Measurements from ENCODE around the gene CDH4. TPM values are rescaled to one million over a fixed set of nuclear protein-coding genes. Genes with fewer than 3 reads are reported as not detected.

CDH4 gene
- total and polyA plus RNA-seq, 2 donors (not counting 3 experiments of a cell fraction or from before 2014, with no cell fraction given): 0.17 to 0.51 TPM

DNA sequence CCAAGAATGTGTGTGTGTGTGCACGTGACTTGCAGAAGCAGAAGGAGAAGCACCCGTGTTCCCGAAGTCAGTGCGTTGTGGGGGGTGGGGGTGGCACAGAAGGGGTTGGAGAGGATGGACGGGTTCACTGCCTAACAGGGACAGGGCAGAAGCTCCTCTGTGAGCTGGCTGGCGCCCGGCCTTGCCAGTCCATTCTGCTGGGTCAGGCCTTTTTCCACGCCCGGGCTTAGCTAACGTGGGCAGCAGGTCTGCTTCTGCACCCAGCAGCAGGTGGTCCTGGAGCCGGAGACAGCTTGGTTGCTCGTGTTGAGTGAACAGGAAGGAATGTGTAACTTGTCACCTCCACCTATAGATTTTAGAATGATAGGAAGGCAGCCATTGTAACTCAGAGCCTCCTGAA lies 374.4 kb downstream of the CDH4 start:
- no peak overlapping the region for H3K27ac ChIP-seq (ENCODE audit: insufficient read depth, low read depth, low read length)
- ChIA-PET POLR2A (no interaction called here), CTCF (no interaction called here)
- no peaks in the 10 kb centered on the region for H3K9me1 ChIP-seq (replicated peaks; ENCODE audit: control insufficient read depth, extremely low read depth, insufficient read depth, low read length)
- no peak for DNase-seq (ENCODE audit: low read depth, low spot score)
- H3K9me3 ChIP-seq (replicated peaks; ENCODE audit: control insufficient read depth, insufficient read depth, low read length): peaks cover 8% of the 10 kb centered on the region
- no peak overlapping the region for H3K4me2 ChIP-seq (ENCODE audit: insufficient read depth, low read length)
- no peak overlapping the region for H3K4me3 ChIP-seq (replicated peaks in 1 of 3; ENCODE audit: insufficient read depth in 1 of 3, low read depth in 1 of 3, low read length in 3 of 3)
- H4K20me1 ChIP-seq (replicated peaks; ENCODE audit: control insufficient read depth, extremely low read depth, insufficient read depth, low read length): no peaks in the 10 kb centered on the region
- no peak overlapping the region for H3K9ac ChIP-seq (replicated peaks; ENCODE audit: extremely low read depth, insufficient read depth, low read length)
- H3K27me3 ChIP-seq (ENCODE audit: control insufficient read depth in 2 of 2, insufficient read depth in 2 of 2, low read length in 2 of 2): no peaks in the 10 kb centered on the region
- no peaks in the 10 kb centered on the region for H3K36me3 ChIP-seq (ENCODE audit: control insufficient read depth in 2 of 2, extremely low read depth in 1 of 2, insufficient read depth in 2 of 2, low read length in 2 of 2)
- intact Hi-C loops (cut with micrococcal nuclease) (no loop called here), dilution Hi-C loops (cut with MboI; ENCODE audit: extremely low pct_ligation_motif_present, low sequenced_read_pairs) (no loop called here)
- no TSS peak for BruUV-seq (replicated peaks)
- H2AFZ ChIP-seq (ENCODE audit: low read depth, low read length): no peak overlapping the region
- no peak for TF ChIP-seq POLR2AphosphoS5 (IDR thresholded peaks at IDR 0.05; ENCODE audit: insufficient read depth, low read depth, low read length)
- TF ChIP-seq EZH2 (IDR thresholded peaks at IDR 0.05; ENCODE audit: borderline replicate concordance, low read depth, low read length, severe bottlenecking): no peak
- no peak for TF ChIP-seq MYC (IDR thresholded peaks at IDR 0.05; ENCODE audit: low read depth, low read length)
- TF ChIP-seq JUN (IDR thresholded peaks at IDR 0.05; ENCODE audit: borderline replicate concordance, insufficient read depth, insufficient read length, low read depth): no peak
- TF ChIP-seq, protein P1, sequence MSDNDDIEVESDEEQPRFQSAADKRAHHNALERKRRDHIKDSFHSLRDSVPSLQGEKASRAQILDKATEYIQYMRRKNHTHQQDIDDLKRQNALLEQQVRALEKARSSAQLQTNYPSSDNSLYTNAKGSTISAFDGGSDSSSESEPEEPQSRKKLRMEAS (IDR thresholded peaks at IDR 0.05; ENCODE audit: insufficient read depth, insufficient read length): no peak
- no peak for TF ChIP-seq FOS (IDR thresholded peaks at IDR 0.05; ENCODE audit: borderline replicate concordance, insufficient read depth, low read length)
- no peak for TF ChIP-seq GATA2 (IDR thresholded peaks at IDR 0.05; ENCODE audit: insufficient read depth, insufficient read length, low read depth, low read length)
- no peak for TF ChIP-seq POLR2A (IDR thresholded peaks at IDR 0.05; ENCODE audit: low read depth, low read length)
- TF ChIP-seq, protein P2, sequence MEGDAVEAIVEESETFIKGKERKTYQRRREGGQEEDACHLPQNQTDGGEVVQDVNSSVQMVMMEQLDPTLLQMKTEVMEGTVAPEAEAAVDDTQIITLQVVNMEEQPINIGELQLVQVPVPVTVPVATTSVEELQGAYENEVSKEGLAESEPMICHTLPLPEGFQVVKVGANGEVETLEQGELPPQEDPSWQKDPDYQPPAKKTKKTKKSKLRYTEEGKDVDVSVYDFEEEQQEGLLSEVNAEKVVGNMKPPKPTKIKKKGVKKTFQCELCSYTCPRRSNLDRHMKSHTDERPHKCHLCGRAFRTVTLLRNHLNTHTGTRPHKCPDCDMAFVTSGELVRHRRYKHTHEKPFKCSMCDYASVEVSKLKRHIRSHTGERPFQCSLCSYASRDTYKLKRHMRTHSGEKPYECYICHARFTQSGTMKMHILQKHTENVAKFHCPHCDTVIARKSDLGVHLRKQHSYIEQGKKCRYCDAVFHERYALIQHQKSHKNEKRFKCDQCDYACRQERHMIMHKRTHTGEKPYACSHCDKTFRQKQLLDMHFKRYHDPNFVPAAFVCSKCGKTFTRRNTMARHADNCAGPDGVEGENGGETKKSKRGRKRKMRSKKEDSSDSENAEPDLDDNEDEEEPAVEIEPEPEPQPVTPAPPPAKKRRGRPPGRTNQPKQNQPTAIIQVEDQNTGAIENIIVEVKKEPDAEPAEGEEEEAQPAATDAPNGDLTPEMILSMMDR (IDR thresholded peaks at IDR 0.05; ENCODE audit: extremely low read depth in 1 of 2, insufficient read depth in 1 of 2, low read depth in 1 of 2, low read length in 2 of 2): no peak
- no peaks in the 10 kb centered on the region for H3K79me2 ChIP-seq (ENCODE audit: control insufficient read depth, insufficient read depth, low read length)
- FAIRE-seq: no peak
- no peaks in the 10 kb centered on the region for H3K4me1 ChIP-seq (ENCODE audit: control insufficient read depth, extremely low read depth, insufficient read depth, low read length)

All from endothelial cell of umbilical vein (primary cell).